DMS153 (cell line): ENCODE measurements around the gene NEU1.
"Not testable (repeated sequence)": the region's sequence is repeated elsewhere in the genome, so short reads cannot be mapped to it uniquely, and the experiment has no call there.

ENCODE experiments used
- DNase-seq: peaks from one replicate; lab custom pipeline; 2025; lab: John Stamatoyannopoulos, UW

Gene NEU1

DNA sequence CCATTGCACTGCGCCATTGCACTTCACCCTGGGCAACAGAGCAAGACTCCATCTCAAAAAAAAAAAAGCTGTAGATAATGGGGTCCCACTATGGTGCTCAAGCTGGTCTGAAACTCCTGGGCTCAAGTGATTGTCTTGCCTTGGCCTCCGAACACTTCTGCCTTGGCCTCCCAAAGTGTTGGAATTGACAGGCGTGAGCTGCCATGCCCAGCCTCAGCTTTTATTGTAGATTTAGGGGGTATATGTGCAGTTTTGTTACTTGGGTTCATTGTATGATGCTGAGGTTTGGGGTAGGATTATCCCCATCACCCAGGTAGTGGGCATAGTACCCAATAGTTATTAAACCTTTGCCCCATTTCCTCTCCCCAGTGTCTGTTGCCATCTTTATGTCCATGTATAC is 23.7 kb downstream of the NEU1 start:
- no peak for DNase-seq

DNA sequence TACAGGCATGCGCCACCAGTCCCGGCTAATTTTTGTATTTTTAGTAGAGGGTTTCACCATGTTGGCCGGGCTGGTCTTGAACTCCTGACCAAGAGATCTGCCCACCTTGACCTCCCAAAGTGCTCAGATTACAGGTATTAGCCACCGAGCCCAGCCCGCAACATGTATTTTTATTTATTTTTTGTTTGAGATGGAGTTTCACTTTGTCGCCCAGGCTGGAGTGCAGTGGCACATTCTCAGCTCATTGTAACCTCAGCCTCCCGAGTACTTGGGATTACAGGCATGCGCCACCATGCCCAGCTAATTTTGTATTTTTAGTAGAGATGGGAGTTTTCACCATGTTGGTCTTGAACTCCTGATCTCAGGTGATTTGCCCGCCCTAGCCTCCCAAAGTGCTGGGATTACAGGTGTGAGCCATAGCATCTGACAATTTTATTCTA is 24.5 kb downstream of the NEU1 start:
- not testable (repeated sequence) for DNase-seq

DNA sequence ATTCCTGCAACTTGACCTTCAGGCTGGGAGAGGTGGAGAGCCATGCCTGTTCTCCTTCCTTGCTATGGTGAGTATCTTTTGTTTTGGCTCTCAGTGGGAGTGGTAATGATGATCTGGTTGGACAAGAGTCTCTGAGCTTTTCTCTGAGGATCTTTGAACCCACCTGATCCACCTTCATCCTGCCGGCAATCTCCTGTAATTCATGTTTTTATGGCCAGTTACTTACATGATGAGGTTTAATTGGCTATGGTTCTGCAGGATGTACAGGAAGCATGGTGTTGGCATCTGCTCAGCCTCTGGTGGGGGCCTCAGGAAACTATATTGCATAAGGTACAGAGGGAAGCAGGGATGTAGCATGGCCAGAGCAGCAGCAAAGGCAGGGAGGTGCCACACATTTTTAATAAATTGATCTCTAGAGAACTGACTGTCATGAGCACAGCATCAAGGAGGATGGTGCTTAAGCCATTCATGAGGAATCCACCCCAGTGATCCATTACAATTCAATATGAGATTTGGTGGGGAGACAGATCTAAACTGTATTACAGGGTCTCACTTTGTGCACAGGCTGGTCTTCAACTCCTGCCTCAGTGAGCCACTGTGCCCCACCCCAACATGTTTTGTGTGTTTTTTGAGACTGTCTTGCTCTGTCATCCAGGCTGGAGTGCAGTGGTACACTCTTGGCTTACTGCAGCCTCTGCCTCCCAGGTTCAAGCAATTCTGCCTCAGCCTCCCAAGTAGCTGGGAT is 25.1 kb downstream of the NEU1 start:
- no peak for DNase-seq

DNA sequence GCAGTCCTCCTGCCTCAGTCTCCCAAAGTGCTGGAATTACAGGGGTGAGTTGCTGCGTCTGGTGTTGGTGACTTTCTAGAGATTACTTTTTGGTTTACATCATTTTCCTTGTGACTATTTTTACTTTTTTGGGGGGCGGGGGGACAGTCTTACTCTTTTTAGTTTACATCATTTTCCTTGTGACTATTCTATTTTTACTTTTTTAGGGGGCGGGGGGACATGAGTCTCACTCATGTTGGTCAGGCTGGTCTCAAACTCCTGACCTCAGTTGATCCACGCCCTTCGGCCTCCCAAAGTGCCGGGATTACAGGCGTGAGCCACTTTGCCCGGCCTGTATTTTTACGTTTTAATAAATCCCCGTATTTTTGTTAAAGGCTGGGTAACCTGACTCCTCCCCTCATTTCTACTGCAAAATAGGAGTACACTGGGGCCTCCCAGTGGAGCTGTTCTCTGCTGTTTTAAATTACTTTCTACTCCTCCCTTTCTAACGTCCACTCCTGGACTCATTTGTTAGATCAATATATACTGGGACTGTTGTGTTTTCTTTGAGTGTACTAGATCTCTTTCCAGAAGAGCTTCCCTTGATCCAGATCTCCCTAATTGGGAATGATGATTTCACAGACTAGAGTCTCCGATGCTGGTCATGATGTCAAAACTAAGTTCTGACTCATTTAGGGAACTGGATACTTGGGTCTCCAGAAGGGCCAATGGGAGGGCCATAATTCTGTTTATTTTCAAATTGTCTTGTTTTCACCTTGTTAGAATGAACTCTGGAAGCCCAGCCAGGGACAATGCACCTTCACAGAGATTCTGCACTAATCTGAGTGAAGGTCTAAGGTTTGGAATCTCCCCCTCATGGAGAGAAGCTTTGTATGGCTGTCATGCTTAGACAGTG is 25.9 kb downstream of the NEU1 start:
- DNase-seq = no peak

DNA sequence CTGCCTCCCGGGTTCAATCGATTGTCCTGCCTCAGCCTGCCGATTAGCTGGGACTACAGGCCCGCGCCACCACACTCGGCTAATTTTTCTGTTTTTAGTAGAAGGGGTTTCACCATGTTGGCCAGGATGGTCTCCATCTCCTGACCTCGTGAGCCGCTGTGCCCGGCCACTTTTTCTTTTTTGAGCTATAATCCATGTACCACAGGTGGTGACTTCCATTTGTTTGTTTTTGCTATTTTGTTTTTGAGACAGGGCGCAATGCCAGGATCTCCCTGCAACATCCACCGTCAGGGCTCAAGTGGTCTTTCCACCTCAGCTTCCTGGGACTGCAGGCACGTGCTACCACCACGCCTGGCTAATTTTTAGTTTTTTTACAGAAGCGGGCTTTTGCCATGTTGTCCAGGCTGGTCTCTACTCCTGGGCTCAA is 26.6 kb downstream of the NEU1 start:
- no peak for DNase-seq

DNA sequence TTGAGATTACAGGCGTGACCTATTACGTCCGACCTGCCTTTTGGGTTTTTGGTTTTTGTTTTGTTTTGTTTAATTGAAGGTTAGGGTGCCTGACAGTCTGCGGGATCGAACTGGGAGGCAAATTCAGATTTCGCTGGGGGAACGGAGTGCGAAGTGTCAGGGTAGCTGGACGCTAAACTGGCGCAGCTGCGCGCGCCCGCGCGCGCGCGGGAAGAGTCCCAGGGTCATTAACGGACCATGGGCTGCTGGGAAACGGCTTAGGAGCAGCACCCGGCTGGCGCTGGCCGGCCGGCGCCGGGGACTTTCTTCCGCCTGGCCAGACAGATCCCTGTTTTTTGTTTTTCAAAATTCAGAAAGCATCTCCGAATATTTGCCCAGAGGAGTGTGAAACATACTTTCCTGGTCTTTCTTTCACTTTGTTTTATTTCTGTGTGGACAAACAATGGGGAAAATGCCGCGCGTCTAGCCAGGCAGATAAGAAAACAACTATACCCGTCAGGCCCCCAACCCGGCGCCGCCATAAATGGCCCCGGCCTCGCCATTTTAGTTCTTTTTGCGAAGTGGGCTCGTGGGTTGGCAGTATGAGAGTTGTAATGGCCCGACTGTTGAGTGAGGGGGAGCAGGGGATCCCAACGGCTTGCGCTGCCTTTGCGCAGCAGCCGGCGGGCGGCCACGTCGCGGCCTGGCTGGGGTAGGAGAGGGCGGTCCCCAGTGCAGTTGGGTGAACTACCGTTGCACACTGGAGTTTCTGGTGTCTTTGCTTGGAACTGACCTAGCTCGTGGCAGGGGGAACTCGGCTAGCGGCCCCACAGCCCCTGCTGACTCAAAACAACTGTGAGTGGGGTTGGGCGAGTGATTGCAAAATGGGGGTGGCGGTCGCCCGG is 28.0 kb downstream of the NEU1 start:
- DNase-seq = peak; percentile 89

DNA sequence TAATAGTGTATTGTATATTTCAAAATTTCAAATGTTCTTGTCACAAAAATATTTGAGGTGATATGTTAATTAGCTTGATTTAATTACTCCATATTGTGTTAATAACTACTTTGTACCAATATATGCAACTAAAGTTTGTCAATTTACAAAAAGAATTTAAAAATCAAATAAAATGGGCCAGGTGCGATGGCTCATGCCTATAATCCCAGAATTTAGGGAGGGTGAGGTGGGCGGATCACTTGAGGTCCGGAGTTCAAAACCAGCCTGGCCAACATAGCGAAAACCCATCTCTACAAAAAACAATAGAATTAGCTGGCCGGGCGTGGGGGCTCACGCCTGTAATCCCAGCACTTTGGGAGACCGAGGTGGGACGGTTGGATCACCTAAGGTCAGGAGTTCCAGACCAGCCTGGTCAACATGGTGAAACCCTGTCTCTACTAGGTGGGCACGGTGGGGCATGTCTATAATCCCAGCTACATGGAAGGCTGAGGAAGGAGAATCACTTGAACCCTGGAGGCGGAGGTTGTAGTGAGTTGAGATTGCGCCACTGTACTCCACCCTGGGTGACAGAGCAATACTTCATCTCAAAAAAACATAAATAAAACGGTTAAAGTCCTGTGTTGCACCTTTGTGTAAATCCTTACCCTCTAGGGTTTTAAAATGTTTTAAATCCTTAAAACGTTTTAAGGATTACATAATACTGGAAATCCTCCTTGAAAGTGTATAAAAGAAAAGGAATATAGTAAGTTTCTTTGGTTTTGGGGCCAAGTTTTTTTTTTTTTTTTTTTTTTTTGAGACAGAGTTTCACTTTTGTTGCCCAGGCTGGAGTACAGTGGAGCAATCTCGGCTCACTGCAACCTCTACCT is 31.0 kb downstream of the NEU1 start:
- DNase-seq = no peak

DNA sequence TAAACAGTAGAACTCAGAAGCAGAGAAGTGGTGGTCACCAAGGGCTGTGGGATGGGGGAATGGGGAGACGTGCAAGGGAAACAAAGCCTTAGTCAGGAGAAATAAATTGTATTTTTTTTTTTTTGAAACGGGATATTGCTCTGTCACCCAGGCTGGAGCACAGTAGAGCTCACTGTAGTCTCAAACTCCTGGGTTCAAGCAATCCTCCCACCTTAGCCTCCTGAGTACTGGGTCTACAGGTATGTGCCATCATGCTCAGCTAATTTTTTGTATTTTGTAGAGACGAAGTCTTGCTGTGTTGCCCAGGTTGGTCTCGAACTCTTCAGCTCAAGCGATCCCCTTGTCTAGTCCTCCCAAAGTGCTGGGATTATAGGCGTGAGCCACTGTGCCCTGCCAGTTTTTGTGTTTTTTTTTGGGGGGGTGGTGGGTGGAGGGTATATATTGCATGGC is 31.7 kb downstream of the NEU1 start:
- DNase-seq = no peak

DNA sequence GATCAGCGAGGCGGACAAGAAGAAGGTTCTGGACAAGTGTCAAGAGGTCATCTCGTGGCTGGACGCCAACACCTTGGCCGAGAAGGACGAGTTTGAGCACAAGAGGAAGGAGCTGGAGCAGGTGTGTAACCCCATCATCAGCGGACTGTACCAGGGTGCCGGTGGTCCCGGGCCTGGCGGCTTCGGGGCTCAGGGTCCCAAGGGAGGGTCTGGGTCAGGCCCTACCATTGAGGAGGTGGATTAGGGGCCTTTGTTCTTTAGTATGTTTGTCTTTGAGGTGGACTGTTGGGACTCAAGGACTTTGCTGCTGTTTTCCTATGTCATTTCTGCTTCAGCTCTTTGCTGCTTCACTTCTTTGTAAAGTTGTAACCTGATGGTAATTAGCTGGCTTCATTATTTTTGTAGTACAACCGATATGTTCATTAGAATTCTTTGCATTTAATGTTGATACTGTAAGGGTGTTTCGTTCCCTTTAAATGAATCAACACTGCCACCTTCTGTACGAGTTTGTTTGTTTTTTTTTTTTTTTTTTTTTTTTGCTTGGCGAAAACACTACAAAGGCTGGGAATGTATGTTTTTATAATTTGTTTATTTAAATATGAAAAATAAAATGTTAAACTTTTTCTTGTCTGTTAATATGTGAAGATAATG is 32.9 kb downstream of the NEU1 start:
- peak; percentile 32 for DNase-seq

DNA sequence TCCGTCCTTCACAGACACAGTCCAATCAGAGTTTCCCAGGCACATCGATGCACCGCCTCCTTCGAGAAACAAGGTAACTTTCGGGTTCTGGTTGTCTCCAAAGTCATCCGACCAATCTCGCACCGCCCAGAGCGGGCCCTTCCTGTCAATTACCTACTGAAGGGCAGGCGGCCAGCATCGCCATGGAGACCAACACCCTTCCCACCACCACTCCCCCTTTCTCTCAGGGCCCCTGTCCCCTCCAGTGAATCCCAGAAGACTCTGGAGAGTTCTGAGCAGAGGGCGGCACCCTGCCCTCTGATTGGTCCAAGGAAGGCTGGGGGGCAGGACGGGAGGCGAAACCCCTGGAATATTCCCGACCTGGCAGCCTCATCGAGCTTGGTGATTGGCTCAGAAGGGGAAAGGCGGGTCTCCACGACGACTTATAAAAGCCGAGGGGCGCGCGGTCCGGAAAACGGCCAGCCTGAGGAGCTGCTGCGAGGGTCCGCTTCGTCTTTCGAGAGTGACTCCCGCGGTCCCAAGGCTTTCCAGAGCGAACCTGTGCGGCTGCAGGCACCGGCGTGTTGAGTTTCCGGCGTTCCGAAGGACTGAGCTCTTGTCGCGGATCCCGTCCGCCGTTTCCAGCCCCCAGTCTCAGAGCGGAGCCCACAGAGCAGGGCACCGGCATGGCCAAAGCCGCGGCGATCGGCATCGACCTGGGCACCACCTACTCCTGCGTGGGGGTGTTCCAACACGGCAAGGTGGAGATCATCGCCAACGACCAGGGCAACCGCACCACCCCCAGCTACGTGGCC is 35.1 kb downstream of the NEU1 start, which contains the start of gene HSPA1B:
HSPA1B (plus strand) TSS at position 453 of the 794 bp plus-strand sequence; CDS start at position 666, 213 bp downstream.
- peak; percentile 99 for DNase-seq

DNA sequence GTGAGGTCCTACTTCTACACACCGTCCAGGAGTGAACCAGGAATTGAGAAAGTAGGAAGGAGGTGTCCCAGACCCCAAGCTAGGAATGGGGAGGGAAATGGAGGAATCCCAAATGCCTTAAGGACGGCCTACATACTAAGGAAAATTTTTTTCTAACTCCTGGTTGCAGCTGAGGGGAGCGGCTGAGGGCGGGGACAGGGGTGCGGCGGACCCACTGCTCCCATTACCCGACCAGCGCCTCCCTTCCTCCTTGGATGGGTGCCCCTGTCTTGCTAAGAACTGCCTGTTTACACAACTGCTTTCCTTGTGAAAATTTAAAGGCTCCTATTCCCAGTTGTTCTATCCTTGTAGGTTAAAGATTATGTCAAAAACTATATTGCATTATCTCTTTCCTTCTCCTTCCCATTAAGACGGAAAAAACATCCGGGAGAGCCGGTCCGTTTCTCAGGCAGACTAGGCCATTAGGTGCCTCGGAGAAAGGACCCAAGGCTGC is 35.8 kb downstream of the NEU1 start:
- no peak for DNase-seq

DNA sequence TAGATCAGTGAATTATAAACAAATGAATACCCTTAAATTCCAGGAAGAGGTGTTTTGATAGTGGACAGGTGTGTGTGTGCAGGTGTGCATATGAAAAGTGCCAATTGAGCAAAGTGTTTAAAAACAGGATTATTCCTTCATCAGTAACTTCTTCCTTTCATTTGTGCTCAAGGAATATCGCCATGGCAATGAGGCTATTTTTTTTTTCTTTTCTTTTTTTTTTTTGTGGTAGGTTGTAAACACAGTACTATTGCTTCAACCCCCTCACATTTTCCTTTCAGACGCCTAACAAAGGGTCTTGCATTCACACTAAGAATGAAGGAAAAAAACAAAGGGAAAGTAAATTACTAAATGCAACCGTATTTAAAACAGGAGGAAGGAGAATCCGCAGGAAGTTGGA is 37.1 kb downstream of the NEU1 start:
- DNase-seq = no peak

DNA sequence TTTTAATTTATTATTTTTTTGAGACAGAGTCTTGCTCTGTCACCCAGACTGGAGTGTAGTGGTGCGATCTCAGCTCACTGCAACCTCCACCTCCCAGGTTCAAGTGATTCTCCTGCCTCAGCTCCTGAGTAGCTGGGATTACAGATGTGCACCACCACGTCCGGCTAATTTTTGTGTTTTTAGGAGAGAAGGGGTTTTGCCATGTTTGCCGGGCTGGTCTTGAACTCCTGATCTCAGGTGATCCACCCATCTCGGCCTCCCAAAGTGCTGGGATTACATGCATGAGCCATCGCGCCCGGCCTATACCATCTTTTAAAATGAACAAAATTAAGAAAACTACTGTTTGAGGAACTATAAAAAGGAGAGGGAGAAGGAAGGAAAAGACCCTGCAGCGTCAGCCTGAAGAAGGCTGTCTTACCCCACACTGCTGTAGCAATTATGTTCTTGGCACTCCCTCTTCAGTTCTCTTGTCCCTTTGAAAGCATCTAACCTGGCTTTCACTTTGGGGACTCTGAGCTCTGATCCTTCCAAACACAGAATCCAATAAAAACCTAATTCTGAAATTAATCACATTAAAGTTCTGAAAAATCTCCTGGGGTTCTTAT is 38.9 kb downstream of the NEU1 start:
- DNase-seq = not testable (repeated sequence)

DNA sequence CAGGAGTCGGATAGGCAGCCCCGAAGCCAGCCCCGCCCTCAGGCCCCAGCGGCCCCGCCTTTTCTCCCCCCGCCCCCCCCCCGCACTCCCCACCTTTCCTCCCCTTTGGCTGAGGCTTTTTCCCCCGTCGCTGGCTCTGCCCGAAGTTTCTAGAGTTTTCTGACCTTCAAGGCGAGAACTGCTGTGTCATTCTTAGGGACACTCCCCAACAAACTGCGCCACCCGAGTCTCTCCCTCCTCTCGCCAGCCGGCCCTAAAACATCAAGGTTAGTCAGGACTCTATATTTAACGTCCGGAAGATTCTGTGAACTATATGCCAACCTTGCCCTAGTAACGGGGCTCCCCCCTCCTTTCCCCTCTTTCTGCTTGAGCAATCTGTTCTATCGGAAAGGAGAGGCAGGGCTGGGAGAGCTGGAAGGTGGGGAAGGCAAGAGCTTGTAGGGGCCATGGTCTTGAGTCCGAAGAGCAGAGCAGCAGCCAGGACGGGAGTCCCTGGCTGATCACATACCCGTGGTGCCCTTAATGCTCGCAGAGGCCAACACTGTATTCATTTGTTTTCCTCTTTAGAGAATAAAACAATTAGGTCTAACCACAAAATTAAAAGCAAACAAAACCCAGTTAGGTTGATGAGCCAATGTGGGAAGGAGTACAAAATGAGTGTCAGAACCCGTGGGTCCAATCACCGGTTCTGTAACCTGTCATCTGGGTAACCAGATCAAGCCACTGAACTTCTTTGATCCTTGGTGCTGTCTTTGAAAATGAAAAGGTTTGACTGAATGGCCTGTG is 40.4 kb downstream of the NEU1 start:
- DNase-seq = no peak

DNA sequence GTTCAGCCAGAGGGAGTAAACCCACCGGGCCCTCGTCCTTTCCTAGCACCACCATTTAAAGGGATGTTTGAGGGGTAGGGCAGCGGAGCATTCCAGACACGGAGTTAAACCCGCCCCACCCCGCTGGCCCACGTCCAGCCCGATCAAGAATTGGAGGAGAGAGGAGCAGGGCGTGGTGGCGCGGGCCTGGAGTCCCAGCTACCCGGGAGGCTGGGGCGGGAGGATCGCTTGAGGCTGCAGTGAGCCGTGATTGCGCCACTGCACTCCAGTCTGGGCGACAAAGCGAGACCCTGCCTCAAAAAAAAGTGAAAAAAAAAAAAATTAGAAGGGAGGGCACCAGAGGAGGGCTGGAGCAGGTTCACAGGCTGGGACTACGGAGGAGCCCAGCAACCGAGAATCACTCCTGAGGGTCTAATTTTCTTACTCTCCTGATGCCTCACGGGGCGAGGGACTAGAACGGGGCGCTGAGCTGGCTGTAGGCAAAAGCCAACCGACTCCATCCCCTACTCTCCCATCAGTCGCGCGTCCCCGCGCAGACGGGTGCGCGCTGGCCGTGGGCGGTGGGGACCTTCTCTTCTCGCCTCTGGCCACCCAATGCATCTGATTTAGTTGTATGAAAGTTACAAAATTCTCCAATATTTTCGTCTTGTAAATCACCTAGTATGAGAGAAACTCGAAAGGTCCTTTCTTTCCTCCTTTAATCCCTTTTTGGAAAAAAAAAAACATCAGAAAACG is 41.2 kb downstream of the NEU1 start:
- no peak for DNase-seq

DNA sequence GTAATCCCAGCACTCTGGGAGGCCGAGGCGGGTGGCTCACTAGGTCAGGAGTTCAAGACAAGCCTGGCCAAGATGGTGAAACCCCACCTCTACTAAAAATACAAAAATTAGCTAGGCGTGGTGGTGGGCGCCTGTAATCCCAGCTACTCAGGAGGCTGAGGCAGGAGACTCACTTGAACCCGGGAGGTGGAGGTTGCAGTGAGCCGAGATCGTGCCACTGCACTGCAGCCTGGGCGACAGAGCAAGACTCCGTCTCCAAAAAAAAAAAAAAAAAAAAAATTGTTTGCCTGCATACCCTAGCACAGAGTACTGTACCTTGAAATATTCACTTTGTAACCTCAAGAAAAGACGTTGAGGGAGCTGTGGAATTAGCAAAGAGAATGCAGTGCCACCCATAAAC is 42.2 kb downstream of the NEU1 start:
- DNase-seq = not testable (repeated sequence)

DNA sequence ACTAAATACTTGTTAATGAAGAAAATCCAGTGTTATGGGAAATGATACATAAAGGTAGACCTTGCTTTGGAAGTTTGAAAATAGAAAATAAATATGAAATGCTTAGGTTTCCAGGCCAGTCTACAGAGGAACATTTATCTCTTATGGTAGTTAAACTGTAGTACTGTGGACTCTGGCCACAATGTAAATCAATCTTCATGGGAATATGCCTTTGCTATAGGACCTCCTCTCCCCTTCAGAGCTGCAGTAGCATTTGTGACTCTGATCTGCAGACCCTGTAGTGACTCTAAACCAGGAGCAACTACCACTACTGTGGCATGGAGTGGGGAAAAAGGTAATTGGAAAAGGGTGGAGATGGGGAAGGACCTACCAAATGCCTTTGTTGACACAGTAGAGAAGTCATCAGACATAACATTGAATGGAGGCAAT is 42.7 kb downstream of the NEU1 start:
- DNase-seq = no peak
